ENCODE results near the gene KIF1A.

The KIF1A gene

GRCh38 chr2:240764605-240765004 is 55.4 kb downstream of the KIF1A start:
- TF ChIP-seq SIN3A (IDR thresholded peaks at IDR 0.05; ENCODE audit: borderline replicate concordance, insufficient read depth, low read length) (no peak), REST (IDR thresholded peaks at IDR 0.05; ENCODE audit: insufficient read depth in 1 of 2, low read depth in 2 of 2, low read length in 2 of 2) (no peak), POLR2AphosphoS5 (IDR thresholded peaks at IDR 0.05; ENCODE audit: low read depth, low read length) (no peak), TAF1 (IDR thresholded peaks at IDR 0.05; ENCODE audit: borderline replicate concordance, insufficient read depth, low read length) (no peak), FOXP2 (optimal IDR thresholded peaks at IDR 0.05; ENCODE audit: borderline replicate concordance, extremely low read depth, extremely low read length, insufficient read depth) (no peak)

GRCh38 chr2:240762971-240763370 is 57.0 kb downstream of the KIF1A start:
- no peak for TF ChIP-seq FOXP2 (optimal IDR thresholded peaks at IDR 0.05; ENCODE audit: borderline replicate concordance, extremely low read depth, extremely low read length, insufficient read depth)
- no peak for TF ChIP-seq SIN3A (IDR thresholded peaks at IDR 0.05; ENCODE audit: borderline replicate concordance, insufficient read depth, low read length)
- TF ChIP-seq POLR2AphosphoS5 (IDR thresholded peaks at IDR 0.05; ENCODE audit: low read depth, low read length) = no peak

DNA sequence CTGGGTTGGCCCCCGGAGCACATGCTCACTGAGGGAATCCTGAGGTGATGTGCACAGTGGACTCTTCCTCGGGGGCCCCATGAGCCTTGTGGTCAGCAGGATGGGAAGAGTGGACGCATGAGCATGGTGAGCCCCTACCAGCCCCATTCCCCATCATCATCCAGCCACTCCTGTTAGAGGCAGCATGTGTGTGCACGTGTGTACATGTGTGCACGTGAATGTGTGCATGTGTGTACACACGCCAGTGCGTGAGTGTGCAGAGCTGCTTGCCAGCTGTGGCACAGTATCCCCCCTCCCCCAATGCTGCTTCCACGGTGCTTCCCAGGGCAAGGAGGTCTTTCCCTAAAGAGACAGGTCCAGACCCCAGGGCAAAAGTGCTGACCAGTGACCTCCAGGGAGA is 57.8 kb downstream of the KIF1A start:
- no peak for TF ChIP-seq REST (IDR thresholded peaks at IDR 0.05; ENCODE audit: insufficient read depth in 1 of 2, low read depth in 2 of 2, low read length in 2 of 2)
- no peak for TF ChIP-seq FOXP2 (optimal IDR thresholded peaks at IDR 0.05; ENCODE audit: borderline replicate concordance, extremely low read depth, extremely low read length, insufficient read depth)
- TF ChIP-seq POLR2AphosphoS5 (IDR thresholded peaks at IDR 0.05; ENCODE audit: low read depth, low read length) = no peak

DNA sequence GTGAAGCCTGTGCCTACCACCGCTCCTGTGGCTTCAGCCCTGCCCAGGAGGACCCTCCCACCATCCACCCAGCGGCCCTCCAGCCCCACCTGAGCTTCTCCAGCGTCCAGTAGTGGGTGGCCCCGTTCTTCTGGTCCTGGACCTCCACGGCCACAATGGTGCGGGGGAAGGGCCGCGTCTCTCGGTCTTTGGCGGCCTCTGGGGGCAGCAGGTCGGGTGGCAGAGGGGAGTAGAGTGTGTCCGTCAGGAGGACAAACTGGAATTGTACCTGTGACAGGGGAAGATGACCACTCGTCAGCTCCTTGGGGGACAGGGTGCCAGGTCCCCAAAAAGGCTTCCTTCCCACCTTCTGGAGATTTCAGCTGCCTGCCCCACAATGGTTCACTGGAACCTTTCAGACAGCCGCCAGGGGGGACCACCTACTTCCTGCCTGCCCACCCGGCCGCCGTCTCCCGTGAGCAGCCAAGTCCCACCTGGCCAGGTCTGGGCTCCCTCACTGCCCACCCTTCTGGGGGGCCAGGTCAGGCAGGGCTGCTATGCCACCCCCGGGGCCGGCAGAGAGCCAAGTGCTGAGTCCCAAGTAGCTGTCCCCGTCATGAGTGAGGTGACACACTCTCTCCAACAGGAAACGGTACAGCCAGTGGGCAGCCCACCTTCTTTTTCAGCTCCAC is 59.3 kb downstream of the KIF1A start:
- TF ChIP-seq TAF1 (IDR thresholded peaks at IDR 0.05; ENCODE audit: borderline replicate concordance, insufficient read depth, low read length) (no peak), SIN3A (IDR thresholded peaks at IDR 0.05; ENCODE audit: borderline replicate concordance, insufficient read depth, low read length) (no peak), REST (IDR thresholded peaks at IDR 0.05; ENCODE audit: insufficient read depth in 1 of 2, low read depth in 2 of 2, low read length in 2 of 2) (no peak), POLR2AphosphoS5 (IDR thresholded peaks at IDR 0.05; ENCODE audit: low read depth, low read length) (no peak), FOXP2 (optimal IDR thresholded peaks at IDR 0.05; ENCODE audit: borderline replicate concordance, extremely low read depth, extremely low read length, insufficient read depth) (no peak)

DNA sequence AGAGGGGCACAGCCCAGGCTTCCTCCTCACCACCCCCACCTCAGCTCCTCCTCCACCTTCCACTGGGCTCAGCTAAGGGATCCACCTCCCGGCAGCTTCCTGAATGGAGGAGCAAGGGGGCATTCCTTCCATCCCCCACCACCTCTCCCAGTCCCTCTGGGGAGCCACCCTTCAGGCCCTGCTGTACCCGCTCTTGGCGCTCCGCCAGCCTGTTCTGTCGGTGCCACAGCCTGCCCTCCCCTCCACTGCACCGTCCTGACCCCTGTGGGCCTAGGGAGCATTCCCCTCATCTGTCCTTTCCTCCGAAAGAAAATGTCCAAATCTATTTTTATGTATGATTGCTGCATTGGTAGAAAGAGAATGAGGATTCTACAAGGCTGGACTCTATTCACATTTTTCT is 59.9 kb downstream of the KIF1A start:
- no peak for TF ChIP-seq REST (IDR thresholded peaks at IDR 0.05; ENCODE audit: insufficient read depth in 1 of 2, low read depth in 2 of 2, low read length in 2 of 2)
- no peak for TF ChIP-seq FOXP2 (optimal IDR thresholded peaks at IDR 0.05; ENCODE audit: borderline replicate concordance, extremely low read depth, extremely low read length, insufficient read depth)
